Epidermal melanocyte (primary cell): ENCODE results near the gene SLC16A13.
A peak's percentile ranks its signal among the peaks of the same experiment; 100 is the strongest.
"Not testable (repeated sequence)": the region's sequence is repeated elsewhere in the genome, so short reads cannot be mapped to it uniquely, and the experiment has no call there.

Source experiments
- DNase-seq: peaks from one replicate; pipeline ENCODE4 v3.0.0; 2011; ENCODE audit warnings: low spot score; ENCODE audit not compliant: insufficient read length

The SLC16A13 gene

DNA sequence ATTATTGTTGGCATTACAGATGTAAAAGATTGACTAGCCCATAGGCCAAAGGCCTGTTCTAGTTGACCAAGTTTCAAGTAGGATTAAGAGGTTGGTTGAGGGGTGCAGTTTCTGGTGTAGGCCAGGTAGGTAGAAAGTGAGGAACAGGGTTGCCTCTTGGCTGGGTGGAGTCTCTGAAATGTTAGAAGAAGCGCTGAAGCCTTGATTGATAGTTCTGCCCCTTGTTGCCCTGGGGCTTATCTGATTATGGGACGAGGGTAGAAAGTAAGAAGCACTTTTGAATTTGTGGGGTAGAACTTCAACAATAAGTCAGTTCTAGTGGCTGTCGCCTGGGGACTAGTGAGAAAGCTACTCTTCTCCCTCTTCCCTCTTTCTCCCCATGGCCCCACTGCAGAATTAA, 6.7 kb upstream of the SLC16A13 start:
- no peak for DNase-seq

DNA sequence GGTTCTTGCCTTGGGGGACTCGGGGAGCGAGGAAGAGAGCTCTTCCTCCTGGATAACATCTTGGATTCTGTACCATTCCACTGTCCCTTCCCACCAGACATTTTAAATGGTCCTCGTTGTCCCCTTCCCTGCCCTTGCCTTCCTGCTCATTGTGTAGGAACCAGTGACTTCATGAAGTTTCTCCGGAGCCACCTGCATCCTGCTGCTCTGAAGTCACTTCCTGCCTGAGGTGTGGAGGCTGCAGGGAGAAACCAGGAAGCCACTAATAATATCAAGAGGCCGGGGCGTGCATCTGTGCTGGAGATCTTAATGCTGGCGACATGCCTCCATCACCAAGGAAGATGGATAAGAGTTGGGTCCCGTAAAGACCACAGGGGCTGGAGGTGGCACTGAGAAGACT, 6.2 kb upstream of the SLC16A13 start:
- no peak for DNase-seq

DNA sequence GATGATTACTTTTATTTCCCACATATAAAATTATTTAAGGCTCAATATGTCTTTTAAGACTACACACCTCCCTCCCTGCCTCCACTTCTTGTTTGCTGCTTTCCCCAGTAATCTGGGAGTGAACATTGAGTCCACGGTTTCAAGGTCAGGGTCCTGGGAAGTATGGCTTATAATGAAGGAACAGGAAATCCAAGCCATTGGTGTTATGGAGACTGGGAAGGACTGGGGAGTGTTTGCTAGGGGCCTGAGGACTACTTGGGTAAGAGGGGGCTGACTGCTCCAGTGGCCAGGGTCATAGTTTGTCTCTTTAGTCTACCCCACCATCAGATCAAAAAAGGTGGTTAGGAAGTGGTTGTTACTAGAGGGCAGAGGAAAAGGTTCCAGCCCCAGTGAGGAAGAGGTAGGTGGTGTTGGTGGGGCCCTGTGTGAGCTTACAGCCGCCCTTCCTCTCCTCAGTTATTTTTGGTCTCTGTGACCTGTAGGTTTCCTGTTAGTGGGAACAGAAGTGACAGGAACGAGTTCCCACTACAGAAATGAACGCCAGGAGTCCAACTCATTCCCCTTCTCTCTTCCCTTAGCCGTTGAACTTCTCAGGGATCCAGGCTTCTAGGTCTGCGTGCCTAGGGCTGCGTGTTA, 742 bp upstream of the SLC16A13 start:
- DNase-seq = no peak

DNA sequence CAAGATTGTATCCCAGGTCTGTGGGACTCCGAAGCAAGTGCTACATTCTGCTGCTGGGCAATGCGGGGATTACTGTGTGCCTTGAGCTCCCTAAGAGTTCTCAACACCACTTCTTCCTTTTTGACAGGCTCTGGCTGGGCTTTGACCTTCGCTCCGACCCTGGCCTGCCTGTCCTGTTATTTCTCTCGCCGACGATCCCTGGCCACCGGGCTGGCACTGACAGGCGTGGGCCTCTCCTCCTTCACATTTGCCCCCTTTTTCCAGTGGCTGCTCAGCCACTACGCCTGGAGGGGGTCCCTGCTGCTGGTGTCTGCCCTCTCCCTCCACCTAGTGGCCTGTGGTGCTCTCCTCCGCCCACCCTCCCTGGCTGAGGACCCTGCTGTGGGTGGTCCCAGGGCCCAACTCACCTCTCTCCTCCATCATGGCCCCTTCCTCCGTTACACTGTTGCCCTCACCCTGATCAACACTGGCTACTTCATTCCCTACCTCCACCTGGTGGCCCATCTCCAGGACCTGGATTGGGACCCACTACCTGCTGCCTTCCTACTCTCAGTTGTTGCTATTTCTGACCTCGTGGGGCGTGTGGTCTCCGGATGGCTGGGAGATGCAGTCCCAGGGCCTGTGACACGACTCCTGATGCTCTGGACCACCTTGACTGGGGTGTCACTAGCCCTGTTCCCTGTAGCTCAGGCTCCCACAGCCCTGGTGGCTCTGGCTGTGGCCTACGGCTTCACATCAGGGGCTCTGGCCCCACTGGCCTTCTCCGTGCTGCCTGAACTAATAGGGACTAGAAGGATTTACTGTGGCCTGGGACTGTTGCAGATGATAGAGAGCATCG, 2.4 kb downstream of the SLC16A13 start:
- DNase-seq = no peak

DNA sequence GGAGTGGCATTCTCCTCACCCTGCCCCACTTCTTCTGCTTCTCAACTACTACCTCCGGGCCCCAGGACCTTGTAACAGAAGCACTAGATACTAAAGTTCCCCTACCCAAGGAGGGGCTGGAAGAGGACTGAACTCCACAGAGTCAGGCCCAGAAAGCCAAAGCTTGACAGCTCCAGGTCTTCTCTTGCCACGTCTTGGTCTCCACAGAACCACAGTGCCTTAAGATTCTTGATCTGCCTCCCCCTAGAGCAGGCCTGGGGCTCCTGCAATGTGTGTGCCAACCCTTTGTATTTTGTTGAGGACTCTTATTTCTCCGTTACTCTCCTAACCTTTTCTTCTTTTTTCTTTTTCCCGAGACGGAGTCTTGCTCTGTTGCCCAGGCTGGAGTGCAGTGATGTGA, 4.0 kb downstream of the SLC16A13 start:
- no peak for DNase-seq

DNA sequence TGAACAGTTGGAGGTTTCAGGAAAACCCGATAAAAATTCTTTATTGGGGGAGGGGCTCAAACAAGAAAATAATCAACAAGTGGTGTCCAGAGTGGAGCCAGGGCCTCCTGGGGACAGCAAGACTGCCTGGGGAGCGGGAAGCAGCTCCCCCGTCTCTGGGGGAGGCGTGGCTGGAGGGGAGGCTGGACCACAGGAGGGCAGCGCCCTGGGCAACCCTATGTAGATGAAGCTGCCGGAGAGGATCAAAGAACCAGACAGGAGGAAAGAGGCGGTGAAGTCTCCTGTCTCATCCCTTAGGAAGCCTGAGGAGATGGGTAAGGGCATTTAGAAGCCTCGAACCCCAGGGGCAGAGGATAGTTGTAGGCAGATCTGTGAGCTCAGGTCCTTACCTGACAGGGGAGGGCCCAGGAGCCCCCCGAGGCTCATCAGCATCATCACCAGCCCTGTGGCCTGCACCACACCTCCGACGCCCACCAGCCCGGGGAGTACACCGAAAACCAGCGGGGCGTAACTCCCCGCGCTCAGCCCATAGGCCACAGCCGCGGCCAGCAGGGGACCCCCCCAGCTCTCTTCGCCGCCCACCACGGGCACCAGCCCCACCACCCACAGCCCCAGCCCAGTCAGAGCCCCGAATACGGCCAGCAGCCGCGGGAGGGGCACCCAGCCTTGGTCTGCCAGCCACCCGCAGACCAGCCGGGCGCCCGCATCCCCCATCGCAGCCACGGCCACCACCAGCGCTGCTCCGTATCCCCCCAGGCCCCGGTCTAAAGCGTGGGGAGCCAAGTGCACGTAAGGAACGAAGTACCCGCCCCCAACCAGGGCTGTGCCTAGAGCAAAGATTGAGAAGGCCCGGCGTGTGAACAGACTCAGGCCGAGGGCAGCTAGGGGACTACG, 6.0 kb downstream of the SLC16A13 start:
- no peak for DNase-seq

DNA sequence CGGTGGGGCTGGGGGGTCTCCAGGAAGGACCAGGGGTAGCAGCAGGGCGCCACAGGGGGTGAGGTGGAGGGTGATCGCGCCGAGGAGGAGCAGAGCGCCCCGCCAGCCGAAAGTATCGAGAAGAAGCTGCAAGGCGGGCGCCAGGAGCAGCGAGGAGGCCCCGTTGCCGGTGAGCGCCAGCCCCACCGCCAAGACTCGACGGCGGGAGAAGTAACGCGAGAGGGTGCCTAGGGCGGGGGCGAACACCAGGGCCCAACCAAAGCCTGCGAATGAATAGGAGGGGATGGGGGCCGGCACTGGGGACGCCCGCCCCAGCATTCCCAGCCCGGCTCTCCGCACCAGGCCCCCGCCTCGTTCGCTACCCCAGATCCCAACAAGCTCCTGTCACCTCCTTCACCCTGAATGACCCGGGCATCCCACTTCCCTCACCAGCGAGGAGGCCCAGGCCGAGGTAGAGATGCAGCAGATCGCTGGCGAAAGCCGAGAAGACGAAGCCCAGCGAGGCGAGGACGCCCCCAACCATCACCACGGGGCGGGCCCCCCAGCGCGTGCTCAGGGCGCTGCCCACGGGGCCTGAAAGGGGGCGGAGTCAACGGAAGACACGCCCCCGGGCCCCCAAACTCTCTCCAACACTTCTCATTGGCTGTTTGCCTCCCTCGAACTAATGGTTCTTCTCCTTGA, 6.8 kb downstream of the SLC16A13 start:
- no peak for DNase-seq

DNA sequence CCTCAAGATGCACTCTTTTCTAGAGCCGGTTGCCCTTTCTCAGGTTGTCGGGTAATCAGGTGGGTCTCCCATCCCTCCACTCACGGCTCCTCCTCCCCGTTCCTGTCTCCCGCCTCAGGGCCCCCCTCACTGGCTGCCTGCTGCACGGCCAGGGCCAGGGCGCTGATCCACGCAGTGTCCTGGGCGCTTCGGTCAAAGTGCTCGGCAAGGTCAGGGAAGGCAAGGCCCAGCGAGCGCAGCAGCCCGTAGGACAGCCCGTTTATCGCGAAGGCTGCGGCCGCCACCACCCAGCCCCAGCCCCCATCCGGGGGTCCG, 7.3 kb downstream of the SLC16A13 start:
- no peak for DNase-seq

DNA sequence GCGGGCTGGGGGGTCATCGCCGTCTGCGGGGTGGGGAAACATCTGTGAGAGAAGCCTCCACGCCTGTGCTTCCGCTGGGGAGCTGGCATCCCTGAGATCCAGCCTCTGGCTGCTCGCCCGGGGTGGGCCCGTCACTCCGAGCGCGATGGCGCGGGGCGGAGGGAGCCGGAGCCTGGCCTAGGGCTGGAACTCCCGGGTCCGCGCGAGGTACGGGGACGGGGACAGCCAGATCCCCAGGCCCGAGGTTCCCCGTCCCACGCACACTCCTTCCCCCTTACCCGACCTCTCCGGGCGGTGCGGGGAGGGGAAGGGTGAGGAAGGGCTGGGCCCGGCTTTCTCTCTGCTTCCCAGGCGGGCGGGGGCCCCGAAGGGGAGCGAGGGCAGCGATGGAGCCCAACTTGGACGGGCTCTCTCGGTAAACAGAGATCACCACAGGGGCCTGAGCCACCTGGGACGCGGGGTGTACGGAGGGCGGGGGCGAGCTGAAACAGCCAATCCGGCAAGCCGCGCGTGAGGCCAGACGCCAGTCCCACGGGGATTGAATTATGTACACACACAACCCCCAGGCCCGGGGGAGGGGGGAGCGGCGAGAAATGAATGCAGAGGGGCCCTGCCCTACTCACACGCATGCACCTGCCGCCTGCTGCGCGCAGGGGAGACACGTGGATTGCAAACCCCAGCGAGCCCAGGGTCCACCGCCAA, 7.8 kb downstream of the SLC16A13 start, which contains the start of gene SLC16A11:
Gene SLC16A11 (minus strand): TSS at position 596 of the 702 bp plus-strand sequence. CDS start 579 bp downstream, at position 17.
- DNase-seq = no peak

DNA sequence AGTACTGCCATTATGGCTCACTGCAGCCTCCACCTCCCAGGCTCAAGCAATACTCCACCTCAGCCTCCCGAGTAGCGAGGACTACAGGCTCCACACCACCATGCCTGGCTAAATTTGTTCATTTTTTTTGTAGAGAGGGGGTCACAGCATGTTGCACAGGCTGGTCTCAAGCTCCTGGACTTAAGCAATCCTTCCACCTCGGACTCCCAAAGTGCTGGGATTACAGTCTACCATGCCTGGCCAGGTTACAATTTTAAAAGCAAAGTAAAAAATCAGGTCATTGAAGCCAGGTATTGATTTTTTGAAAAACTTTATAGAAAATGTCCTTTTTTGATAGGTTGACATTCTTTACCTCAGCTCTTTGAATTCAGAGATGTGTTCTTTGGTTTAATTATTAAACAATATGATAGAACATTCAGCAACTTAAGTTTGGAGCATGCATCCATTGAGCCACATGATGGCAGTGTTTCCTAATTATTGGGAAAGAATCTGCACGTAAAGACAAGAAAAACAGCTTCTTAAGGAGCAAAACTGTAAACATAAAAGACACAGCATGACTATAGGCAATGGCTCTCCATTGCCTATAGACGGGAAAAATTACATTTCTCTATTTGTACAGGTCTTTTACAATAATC, 9.8 kb downstream of the SLC16A13 start:
- DNase-seq = peak; percentile 70

DNA sequence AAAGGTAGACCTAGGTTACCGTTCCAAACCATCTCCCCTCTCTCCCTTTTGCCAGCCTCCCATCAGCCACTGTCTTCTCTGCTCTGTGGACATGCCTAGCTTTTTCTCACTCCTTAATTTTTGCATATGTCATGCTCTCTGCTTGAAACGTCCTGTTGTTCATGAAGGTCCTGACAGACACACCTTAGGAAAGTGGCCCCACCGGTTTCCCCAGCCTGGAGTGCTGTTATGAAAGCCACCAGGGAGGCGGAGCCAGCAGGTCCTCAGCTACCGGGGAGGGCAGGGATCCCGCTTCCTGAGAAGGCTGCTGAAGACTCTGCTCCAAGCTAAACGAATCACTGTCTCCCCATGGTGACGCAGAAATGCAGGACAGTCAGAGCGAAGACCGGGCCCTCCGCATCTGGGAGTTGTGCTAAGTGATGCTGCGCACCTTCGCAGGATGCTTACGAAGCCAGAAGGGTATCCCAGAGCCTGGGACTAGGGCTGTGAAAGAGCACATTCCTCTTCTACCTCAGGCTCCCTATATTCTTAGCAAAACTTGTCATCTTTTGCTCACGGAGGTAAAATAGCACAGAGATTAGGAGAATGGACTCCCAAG, 10.4 kb downstream of the SLC16A13 start:
- DNase-seq = no peak

DNA sequence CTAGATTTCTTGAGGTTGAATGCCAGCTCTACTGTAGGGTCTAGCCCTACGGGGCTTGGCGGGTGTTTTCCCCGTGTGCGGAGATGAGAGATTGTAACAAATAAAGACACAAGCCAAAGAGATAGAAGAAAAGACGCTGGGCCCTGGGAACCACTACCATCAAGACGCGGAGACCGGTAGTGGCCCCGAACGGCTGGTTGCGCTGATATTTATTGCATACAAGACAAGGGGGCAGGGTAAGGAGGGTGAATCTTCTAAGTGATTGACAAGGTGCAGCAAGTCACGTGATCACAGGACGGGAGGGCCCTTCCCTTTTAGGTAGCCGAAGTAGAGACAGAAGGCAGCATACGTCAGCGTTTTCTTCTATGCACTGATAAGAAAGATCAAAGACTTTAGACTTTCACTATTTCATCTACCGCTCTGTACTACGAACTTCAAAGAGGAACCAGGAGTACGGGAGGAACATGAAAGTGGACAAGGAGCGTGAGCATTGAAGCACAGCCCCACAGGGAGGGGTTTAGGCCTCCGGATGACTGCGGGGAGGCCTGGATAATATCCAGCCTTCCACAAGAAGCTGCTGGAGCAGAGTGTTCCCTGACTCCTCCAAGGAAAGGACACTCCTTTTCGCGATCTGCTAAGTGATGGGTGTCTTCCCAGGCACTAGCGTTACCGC, 11.0 kb downstream of the SLC16A13 start:
- not testable (repeated sequence) for DNase-seq

DNA sequence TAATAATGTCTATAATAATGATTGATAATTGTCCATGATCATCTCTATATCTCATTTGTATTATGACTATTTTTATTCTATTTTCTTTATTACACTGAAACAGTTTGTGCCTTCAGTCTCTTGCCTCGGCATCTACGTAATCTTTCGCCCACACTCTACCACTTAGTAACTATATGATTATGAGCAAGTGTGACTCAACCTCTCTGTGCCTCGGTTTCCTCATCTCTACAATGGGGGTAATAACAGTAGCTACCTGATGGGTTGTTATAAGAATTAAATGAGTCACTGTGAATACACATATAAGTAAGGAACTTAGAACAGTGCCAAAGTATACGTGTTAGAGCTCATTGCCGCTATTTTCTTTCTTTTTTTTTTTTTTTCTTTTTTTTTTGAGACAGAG, 11.8 kb downstream of the SLC16A13 start:
- no peak for DNase-seq

DNA sequence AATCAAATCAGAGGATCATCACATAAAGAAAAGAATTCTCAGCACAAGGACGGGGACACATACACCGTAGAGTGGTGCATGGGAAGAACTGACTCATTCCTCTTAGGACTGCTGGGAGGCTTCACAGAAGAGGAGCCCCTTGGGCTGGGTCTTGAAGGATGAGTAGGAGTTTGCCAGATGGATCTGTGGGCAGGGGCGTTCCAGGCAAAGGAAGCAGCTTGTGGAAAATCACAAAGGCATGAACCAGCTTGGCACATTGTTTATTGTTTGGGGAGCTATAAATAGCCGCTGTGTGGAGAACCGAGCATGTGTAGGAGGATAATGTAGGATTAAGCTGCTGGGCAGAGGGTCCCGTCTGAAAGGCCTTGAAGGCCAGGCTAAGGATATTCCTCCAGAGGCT, 13.2 kb downstream of the SLC16A13 start:
- DNase-seq = no peak

DNA sequence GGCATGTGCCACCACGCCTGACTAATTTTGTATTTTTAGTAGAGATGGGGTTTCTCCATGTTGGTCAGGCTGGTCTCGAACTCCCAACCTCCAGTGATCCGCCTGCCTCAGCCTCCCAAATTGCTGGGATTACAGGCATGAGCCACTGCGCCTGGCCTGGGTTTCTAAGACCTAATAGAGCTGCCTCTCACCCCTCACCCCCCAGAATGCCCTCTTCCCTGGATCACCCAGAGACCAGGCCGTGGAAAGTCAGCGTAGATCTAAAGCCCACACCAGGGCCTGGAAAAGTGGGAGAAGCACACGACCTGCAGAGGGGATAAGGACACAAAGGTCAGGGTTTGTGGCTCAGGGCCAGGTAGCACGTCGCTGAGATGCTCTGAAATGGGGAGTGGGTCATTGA, 14.8 kb downstream of the SLC16A13 start:
- not testable (repeated sequence) for DNase-seq

DNA sequence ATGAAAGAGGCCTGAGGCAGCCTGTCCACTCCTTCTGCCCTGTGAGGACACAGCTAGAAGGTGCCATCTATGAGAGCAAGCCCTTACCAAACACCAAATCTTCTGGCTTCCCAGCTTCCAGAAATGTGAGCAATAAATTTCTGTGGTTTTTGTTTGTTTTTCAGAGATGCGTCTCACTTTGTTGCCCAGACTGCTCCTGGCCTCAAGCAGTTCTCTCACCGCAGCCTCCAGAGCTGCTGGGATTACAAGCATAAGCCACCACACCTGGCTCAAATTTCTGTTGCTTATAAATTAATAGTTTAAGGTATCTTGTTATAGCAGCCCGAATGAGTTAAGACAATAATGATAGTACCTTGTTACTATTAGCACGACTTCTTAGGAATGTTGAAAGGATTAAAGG, 20.6 kb downstream of the SLC16A13 start:
- no peak for DNase-seq

DNA sequence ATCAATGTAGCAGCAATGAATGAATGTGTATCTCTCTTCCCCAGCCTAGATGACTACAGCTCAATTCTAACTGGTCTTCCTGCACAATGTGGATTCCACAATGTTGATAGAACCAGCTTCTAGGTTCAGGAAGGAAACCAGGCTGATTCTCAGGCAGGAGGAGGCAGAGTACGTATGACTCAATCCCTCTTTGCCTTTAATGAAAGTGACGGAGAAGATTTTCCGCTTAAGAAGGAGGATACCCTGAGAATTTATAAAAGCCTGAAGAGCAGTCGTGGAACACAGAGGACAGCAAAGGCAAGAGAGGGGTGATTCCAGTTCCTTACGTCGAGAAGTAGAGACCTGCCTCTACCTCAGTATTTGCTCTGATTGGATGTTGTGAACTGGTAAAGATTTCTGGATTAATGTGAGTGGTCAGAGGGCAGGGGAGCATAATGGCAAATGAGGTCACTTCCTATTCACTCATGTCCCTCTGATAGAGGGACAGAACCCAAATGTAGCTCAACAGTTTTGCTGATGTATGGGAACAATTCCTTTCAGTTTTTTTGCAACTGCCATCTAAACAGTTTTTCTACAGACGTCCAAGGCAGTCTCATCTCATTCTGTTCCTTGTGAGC, 23.1 kb downstream of the SLC16A13 start:
- no peak for DNase-seq

DNA sequence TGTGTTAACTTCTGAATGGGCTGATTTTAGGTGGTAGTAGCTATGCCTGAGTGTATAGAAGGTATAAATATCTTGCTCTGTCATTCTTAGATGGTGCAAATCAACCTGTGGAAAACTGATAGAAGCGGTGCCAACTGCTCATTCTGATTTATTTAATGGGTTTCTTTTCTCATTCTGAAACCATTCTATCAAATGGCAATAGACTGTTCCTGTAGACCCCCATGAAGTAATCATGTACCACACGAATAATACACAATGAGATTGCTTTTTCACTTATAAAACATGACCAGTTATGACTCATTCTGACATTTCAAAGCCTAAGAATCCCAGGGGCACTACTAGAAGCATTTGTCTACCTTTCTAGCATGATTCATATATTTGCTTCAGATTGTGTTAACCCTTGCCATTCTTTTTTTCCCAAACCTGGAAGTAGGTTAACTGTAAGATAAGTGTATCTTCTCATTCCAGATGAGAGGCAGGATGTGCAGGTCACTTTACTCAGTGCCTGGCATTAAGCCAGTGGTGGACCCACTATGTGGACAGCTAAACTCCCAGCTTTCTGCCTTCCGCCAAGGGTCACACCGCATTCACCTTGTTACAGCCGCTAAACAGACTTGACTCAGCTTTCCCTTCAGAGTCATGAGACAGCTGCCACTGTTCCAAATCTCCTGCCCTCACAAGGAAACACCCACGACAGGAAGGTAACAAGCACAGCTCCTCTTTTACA, 24.5 kb downstream of the SLC16A13 start:
- no peak for DNase-seq
